BJ (cell line): ENCODE data around the gene GALNT2. TPM values are rescaled to one million over a fixed set of nuclear protein-coding genes. Genes with fewer than 3 reads are reported as not detected.

Experiments
- CTCF ChIA-PET: fragments of 350-600 bp; formaldehyde crosslinking; extraction: SDS; loops from one replicate; lab custom pipeline; 2021; ENCODE audit warnings: antibody characterized with exemption, inconsistent platforms; lab: Yijun Ruan, JAX
- POLR2A ChIA-PET: fragments of 300-600 bp; sonication (Branson Sonifier 250); formaldehyde crosslinking; extraction: SDS; loops from one replicate; lab custom pipeline; 2021; ENCODE audit warnings: antibody characterized with exemption; lab: Charles Lee
- DNase-seq: peaks from one replicate; pipeline ENCODE4 v3.0.0-alpha.2; 2011; ENCODE audit warnings: low read depth
- H3K27me3 ChIP-seq: 2 replicates; pipeline ENCODE4 v1.6.0; 2011; ENCODE audit warnings: low read length; ENCODE audit not compliant: control insufficient read depth, insufficient read depth
- H3K36me3 ChIP-seq: 2 replicates; pipeline ENCODE4 v1.5.1; 2011; ENCODE audit warnings: low read length; ENCODE audit not compliant: control insufficient read depth, insufficient read depth
- H3K4me3 ChIP-seq: 2 replicates; pipeline ENCODE4 v1.5.1; 2011; ENCODE audit warnings: low read depth, mild to moderate bottlenecking, control low read depth, low read length
- polyA plus RNA-seq: library from polyadenylated mRNA; depleted of rRNA; stranded (reverse); fragments of >200 nt; gene quantifications from 2 replicates; pipeline ENCODE4 v1.2.3, GENCODE V29; 2011
- TF ChIP-seq, protein P1 (sequence below): IDR thresholded peaks from 2 replicates; pipeline ENCODE4 v1.5.1; 2011; ENCODE audit warnings: low read depth, mild to moderate bottlenecking, control low read depth, inconsistent platforms, low read length, moderate library complexity; ENCODE audit not compliant: insufficient read depth

The GALNT2 gene
- polyA plus RNA-seq, 1 experiment = 90.9 TPM

DNA sequence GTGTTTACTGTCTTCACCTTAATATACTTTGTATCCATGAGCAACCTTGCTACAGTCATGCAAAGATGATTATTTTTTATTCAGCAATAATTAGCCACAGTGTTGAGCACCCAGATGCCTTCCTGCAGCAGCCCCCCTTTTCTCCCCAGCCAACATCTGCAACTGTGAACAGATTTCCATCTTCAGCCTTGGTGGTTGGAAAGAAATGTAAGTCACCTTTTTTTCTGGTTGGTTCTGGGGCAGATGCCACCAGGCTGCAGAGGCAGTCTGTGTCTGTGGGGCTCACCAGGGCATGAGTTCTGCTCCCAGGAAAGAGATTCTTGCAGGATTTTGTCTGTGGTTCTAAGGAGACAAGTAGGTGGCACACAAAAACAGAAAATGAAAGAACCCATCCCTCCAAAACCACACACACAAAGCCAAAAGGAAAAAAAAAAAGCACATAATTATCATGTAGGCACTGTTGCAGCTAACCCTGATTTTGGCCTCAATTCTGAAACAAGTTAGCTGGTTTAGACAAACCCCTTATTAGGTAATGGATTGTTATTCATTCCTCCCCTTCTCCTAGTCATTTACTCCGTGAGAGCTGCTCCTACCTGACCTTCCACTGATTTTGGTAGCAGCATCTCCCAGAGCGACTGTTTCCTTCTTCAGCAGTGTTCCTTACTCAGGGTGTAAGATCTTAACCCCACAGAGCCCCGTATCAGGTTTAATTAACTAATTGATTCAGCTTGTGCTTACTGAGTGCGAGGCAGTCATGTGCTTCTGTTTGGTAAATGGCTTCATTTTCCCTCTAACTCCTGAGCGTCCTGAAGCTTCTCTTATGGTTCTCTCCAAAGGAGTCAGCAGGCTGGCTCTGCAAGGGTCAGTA lies 36.5 kb downstream of the GALNT2 start:
- CTCF ChIA-PET = interaction anchor here (0.7 to 1.6 kb wide), 4 partner anchors 10 to 802 kb away, joined by 3 to 7 read pairs (median 4); no protein-coding TSS in a partner anchor
- Histone ChIP-seq H3K36me3 (no peaks in the 10 kb centered on the region), H3K27me3 (no peaks in the 10 kb centered on the region), H3K4me3 (no peak overlapping the region)
- POLR2A ChIA-PET = interaction anchor here (0.7 kb wide), 1 partner anchor 8 kb away, joined by 3 read pairs; no protein-coding TSS in a partner anchor
- TF ChIP-seq, protein P1, sequence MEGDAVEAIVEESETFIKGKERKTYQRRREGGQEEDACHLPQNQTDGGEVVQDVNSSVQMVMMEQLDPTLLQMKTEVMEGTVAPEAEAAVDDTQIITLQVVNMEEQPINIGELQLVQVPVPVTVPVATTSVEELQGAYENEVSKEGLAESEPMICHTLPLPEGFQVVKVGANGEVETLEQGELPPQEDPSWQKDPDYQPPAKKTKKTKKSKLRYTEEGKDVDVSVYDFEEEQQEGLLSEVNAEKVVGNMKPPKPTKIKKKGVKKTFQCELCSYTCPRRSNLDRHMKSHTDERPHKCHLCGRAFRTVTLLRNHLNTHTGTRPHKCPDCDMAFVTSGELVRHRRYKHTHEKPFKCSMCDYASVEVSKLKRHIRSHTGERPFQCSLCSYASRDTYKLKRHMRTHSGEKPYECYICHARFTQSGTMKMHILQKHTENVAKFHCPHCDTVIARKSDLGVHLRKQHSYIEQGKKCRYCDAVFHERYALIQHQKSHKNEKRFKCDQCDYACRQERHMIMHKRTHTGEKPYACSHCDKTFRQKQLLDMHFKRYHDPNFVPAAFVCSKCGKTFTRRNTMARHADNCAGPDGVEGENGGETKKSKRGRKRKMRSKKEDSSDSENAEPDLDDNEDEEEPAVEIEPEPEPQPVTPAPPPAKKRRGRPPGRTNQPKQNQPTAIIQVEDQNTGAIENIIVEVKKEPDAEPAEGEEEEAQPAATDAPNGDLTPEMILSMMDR = no peak
- no peak for DNase-seq

DNA sequence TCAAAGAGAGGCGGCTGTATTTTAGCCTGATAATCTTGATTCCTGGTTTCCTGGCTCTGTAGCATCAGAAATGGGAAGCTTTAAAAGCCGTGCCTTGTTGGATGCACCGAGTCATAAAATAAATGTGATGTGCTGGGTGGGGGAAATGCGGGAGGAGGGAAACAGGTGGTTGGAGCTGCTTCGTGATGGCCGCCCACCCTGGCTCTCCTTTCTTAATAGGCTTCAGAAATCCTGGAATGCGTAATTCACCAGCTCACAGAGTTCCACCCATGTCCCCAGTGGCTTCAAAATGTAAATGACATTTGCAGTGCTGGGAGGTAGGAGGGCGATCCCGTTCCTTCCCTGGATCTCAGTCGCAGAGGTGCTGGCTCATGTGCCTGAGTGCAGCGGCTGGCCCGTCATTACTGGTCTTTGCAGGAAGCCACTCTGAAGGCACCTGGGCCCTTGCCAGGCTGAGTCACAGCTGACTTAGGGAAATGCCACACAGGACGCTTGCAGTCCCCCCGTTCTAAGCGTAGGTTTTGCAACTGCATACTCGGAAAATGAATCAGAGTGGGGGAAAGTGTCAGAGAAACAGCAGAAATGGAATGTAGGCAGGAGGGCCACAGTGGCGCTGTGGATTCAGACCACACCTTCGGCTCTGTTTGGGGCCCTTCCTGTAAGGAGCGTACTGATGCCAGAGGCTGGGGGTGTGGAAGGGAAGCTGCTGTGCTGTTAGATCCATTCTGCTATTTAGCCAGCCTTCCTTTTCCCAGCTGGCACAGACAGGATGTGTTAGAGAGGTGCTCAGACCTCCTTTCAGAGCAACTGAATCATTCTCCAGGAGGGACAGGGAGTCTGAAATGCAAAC lies 37.6 kb downstream of the GALNT2 start:
- TF ChIP-seq, protein P1 = peak; percentile 16; the same call in 1 of the 2 replicates
- no peaks in the 10 kb centered on the region for H3K27me3 ChIP-seq
- CTCF ChIA-PET = interaction anchor here (0.5 to 1.6 kb wide), 6 partner anchors 9 to 162 kb away, joined by 3 to 7 read pairs (median 4); no protein-coding TSS in a partner anchor
- POLR2A ChIA-PET = no interaction called here
- DNase-seq = peak; percentile 98
- H3K4me3 ChIP-seq = peak overlapping the region; percentile 7; the same call in 1 of the 2 replicates
- no peaks in the 10 kb centered on the region for H3K36me3 ChIP-seq

DNA sequence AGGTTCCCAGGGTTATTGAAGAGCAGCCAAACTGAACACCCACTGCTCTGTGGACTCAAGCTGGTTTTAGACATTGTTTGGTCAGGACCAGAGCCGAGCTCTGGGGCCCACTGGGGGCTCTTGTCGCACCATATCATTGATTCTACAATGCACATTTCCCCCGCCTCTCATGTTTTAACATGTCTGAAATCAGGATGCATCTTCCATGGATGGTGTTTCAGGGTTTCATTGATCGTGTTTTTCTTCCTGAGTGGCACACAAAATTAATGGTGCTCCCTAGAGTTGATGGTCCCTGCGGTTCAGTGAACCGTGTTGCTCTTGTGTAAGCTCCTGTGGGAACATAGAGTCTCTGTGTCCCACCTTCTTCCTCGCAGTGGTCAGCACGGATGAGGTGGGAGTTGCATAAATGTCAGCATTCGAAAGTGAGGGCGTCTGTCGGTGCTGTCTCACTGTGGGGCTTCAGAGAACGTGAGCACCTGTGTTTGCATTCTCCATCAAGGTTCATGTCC lies 38.3 kb downstream of the GALNT2 start:
- TF ChIP-seq, protein P1 = no peak
- POLR2A ChIA-PET = no interaction called here
- Histone ChIP-seq H3K4me3 (0 out of 2 replicates have a peak overlapping the region, but pooled peaks have one; percentile 1), H3K36me3 (no peaks in the 10 kb centered on the region), H3K27me3 (no peaks in the 10 kb centered on the region)
- CTCF ChIA-PET = interaction anchor here (1.3 to 1.6 kb wide), 4 partner anchors 8 to 57 kb away, joined by 3 to 6 read pairs (median 4); no protein-coding TSS in a partner anchor
- DNase-seq = no peak

DNA sequence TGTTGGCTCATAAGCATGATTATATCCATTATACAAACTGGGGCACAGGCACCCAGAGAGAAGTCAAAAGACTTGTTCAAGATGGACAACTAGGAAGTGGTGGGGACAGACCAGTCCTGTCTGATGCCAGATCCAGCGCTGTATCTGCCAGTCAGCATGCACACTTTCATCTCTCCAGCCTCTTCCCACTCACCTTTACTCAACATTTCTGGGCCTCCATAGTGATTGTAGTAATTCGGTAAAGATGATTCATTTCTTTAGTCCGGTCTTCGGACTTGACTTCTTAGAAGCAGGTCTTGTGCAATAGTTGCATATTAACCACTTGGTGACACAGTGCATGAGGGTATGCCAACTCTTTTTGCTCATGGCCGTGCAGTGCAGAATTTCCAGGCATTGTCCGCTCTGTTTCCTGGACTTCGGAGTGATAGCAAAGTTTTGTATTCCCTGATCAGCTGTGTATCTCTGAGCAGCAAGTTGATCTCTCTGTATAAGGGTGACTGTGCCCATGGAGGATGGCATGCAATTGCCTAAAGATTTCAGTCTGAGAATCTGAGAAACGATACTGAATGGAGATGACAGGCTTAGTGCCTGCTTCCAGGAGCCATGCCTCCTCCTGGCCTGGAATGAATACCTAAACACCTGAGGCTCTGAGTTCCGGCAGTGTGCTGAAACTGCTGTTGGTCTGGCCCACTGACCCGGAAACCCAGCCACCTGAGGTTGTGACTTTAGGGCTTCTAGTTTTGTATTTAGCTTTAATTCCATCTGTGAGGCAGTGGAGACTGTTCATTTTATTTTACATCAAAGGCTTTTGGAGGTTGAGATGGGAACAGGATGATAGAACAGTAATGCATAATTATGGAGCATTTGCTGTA lies 39.0 kb downstream of the GALNT2 start:
- no peaks in the 10 kb centered on the region for H3K36me3 ChIP-seq
- TF ChIP-seq, protein P1 = no peak
- no peak for DNase-seq
- CTCF ChIA-PET = interaction anchor here (0.6 to 1.4 kb wide), 3 partner anchors 10 to 159 kb away, joined by 3 to 4 read pairs (median 3); no protein-coding TSS in a partner anchor
- no peaks in the 10 kb centered on the region for H3K27me3 ChIP-seq
- POLR2A ChIA-PET = interaction anchor here (0.6 kb wide), 2 partner anchors 49 to 571 kb away, joined by 4 to 11 read pairs; no protein-coding TSS in a partner anchor
- H3K4me3 ChIP-seq = no peak overlapping the region
